ENCODE results near the gene MYO18B.

The MYO18B gene

GRCh38 chr22:25908212-25908611 is 166.2 kb downstream of the MYO18B start:
- Histone ChIP-seq H3K27me3 (ENCODE audit: control insufficient read depth, insufficient read depth, low read length) (peaks cover 5% of the 10 kb centered on the region; the same call in 1 of the 2 replicates), H3K27ac (ENCODE audit: low read depth, low read length) (no peak overlapping the region), H3K4me1 (ENCODE audit: control insufficient read depth, insufficient read depth, low read length) (peaks cover 9% of the 10 kb centered on the region; the same call in 1 of the 2 replicates), H3K9ac (ENCODE audit: low read depth, low read length) (no peak overlapping the region), H3K4me3 (ENCODE audit: low read depth, low read length) (no peak overlapping the region), H3K36me3 (ENCODE audit: control insufficient read depth, insufficient read depth, low read length) (no peaks in the 10 kb centered on the region), H3K9me3 (ENCODE audit: control insufficient read depth, insufficient read depth, low read length) (peaks cover 5% of the 10 kb centered on the region; the same call in 1 of the 2 replicates)

- Histone ChIP-seq H3K9ac (ENCODE audit: low read depth, low read length) (no peak overlapping the region), H3K36me3 (ENCODE audit: control insufficient read depth, insufficient read depth, low read length) (no peaks in the 10 kb centered on the region), H3K4me3 (ENCODE audit: low read depth, low read length) (no peak overlapping the region), H3K27ac (ENCODE audit: low read depth, low read length) (no peak overlapping the region), H3K27me3 (ENCODE audit: control insufficient read depth, insufficient read depth, low read length) (peaks cover 5% of the 10 kb centered on the region; the same call in 1 of the 2 replicates), H3K4me1 (ENCODE audit: control insufficient read depth, insufficient read depth, low read length) (peaks cover 9% of the 10 kb centered on the region; the same call in 1 of the 2 replicates), H3K9me3 (ENCODE audit: control insufficient read depth, insufficient read depth, low read length) (peaks cover 5% of the 10 kb centered on the region; the same call in 1 of the 2 replicates)
Measured at GRCh38 chr22:25908755-25909154, 166.8 kb downstream of the MYO18B start.

DNA sequence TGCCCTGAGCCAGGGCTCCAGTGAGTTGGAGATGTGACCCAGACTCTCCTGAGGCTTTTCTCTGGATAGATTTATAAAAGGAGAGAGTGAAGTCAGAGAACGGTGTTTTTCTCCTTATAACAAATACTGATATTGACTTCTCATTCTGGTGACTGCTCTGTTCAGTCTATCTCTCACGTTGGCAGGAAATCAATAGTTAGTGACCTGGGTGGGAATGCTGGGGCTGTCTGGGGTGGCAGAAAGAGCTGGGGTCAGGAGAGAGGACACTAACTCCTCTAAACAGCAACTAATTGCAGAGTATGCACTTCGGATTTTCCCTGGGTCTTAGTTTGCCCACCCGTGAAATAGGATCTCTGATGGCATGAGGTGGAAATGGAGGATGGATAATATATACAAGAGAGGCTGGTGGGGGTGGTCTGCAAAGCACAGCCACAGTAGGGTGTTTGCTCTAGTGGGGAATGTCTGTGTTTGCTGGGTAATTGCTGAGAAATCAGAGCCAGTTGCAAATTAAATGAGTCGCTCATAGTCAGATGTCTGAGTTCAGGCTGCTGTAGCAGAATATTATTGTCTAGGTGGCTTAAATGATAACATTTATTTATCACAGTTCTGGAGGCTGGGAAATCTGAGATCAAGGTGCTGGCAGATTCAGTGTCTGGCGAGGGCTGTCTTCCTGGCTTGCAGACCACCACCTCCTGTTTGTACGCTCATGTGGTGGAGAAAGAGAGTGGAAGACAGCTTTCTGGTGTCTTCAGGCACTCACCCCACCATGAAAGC is 167.8 kb downstream of the MYO18B start:
- Histone ChIP-seq H3K36me3 (ENCODE audit: control insufficient read depth, insufficient read depth, low read length) (no peaks in the 10 kb centered on the region), H3K9me3 (ENCODE audit: control insufficient read depth, insufficient read depth, low read length) (peaks cover 5% of the 10 kb centered on the region; the same call in 1 of the 2 replicates), H3K9ac (ENCODE audit: low read depth, low read length) (no peak overlapping the region), H3K4me1 (ENCODE audit: control insufficient read depth, insufficient read depth, low read length) (peaks cover 9% of the 10 kb centered on the region; the same call in 1 of the 2 replicates), H3K27me3 (ENCODE audit: control insufficient read depth, insufficient read depth, low read length) (peaks cover 5% of the 10 kb centered on the region; the same call in 1 of the 2 replicates), H3K4me3 (ENCODE audit: low read depth, low read length) (no peak overlapping the region), H3K27ac (ENCODE audit: low read depth, low read length) (no peak overlapping the region)

DNA sequence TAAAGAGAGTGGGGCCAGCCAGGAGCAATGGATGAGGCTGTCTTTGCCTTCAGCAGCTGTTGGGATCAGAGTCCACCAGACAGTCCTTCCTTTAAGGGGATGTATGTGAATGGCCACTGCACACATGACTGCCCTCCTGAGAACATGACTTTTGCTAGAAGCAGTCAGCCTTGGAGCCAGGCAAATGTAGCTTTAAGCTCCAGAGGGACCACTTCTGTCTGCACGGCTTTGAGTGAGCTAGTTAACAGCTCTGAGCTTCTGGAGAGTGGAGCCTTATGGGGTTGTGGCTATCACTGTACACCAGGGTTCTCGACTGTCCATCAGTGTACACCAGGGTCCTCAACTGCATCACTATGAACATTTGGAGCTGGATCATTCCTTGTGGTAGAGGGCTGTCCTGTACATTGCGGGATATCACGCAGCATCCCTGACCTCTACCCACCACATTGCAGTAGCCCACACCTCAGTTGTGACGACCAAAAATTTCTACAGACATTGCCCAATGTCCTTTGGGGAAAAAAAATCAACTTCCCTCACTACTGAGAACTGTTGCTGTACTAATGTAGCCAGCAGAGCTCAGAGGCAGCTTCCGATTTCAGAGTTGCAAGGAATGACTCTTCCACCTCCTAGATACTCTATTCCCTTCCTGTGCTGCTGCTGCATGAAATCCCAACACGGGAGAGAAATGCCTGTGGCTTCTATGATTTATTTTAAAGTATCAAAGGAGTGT is 169.4 kb downstream of the MYO18B start:
- H3K4me1 ChIP-seq (ENCODE audit: control insufficient read depth, insufficient read depth, low read length), result peaks cover 9% of the 10 kb centered on the region; the same call in 1 of the 2 replicates
- H3K4me3 ChIP-seq (ENCODE audit: low read depth, low read length), result no peak overlapping the region
- no peak overlapping the region for H3K27ac ChIP-seq (ENCODE audit: low read depth, low read length)
- H3K9ac ChIP-seq (ENCODE audit: low read depth, low read length), result no peak overlapping the region
- peaks cover 5% of the 10 kb centered on the region; the same call in 1 of the 2 replicates for H3K27me3 ChIP-seq (ENCODE audit: control insufficient read depth, insufficient read depth, low read length)
- H3K9me3 ChIP-seq (ENCODE audit: control insufficient read depth, insufficient read depth, low read length), result peaks cover 5% of the 10 kb centered on the region; the same call in 1 of the 2 replicates
- H3K36me3 ChIP-seq (ENCODE audit: control insufficient read depth, insufficient read depth, low read length), result no peaks in the 10 kb centered on the region

DNA sequence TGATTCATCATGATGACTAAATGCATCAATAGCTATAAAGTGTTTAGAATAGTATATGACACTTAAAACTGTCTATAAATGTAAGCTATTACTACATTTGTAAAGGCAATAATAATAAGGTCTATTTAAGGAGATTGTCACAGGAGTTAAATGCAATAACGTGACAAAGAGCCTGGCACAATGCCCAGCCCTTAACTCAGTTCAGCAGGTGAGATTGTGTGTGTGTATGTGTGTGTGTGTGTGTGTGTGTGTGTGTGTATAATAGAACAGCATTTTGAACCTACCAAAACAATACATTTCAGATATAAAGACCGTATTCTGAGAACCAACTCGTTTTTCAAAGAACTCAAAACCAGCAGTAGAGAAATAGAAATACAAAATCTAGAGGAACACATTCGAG is 177.5 kb downstream of the MYO18B start:
- H3K4me1 ChIP-seq (ENCODE audit: control insufficient read depth, insufficient read depth, low read length), result peaks cover 34% of the 10 kb centered on the region
- no peaks in the 10 kb centered on the region; the same call in 1 of the 2 replicates for H3K27me3 ChIP-seq (ENCODE audit: control insufficient read depth, insufficient read depth, low read length)
- H3K9me3 ChIP-seq (ENCODE audit: control insufficient read depth, insufficient read depth, low read length), result no peaks in the 10 kb centered on the region
- no peak overlapping the region for H3K9ac ChIP-seq (ENCODE audit: low read depth, low read length)
- H3K27ac ChIP-seq (ENCODE audit: low read depth, low read length), result no peak overlapping the region
- no peak overlapping the region for H3K4me3 ChIP-seq (ENCODE audit: low read depth, low read length)
- H3K36me3 ChIP-seq (ENCODE audit: control insufficient read depth, insufficient read depth, low read length), result no peaks in the 10 kb centered on the region

DNA sequence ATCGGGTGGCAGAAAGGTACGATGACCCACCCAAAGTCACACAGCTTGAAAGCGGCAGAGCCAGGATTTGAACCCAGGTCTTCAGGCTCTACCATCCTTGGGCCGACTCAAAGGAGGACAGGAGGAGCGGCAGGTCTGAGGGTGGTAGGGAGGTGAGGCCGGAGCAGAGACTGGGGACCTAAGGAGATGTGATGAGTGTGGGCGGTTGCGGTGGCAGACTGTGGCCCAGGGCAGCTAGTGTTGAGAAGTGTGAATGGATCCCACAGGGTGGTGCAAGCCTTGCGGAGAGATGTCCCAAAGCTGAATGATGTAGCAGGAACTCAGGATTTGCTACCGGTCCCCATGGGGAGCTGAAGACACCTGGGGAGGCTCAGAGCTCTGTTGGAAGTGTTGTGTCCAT is 180.2 kb downstream of the MYO18B start:
- peaks cover 43% of the 10 kb centered on the region for H3K4me1 ChIP-seq (ENCODE audit: control insufficient read depth, insufficient read depth, low read length)
- H3K36me3 ChIP-seq (ENCODE audit: control insufficient read depth, insufficient read depth, low read length), result no peaks in the 10 kb centered on the region
- H3K9me3 ChIP-seq (ENCODE audit: control insufficient read depth, insufficient read depth, low read length), result no peaks in the 10 kb centered on the region
- no peak overlapping the region for H3K4me3 ChIP-seq (ENCODE audit: low read depth, low read length)
- H3K27ac ChIP-seq (ENCODE audit: low read depth, low read length), result no peak overlapping the region
- H3K9ac ChIP-seq (ENCODE audit: low read depth, low read length), result no peak overlapping the region
- no peaks in the 10 kb centered on the region; the same call in 1 of the 2 replicates for H3K27me3 ChIP-seq (ENCODE audit: control insufficient read depth, insufficient read depth, low read length)

DNA sequence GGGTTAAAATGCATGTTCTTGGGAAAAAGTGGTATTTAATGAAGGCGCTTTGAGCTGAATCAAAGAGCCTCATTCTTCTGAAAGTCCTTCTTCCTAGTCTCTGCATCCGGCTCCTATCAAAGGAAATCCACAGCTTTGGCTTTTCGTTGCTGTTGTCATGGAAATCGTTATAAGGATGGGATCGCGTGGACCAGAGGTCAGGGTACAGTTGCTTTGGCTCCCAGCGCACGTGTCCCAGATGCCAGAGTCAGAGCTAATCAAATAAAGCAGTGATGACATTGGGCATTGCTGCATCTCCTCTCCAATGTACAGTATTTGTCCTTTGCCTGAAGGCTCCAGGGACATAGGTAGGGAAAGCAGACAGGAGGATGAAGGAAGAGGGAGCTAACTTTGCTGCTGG is 181.9 kb downstream of the MYO18B start:
- no peaks in the 10 kb centered on the region for H3K9me3 ChIP-seq (ENCODE audit: control insufficient read depth, insufficient read depth, low read length)
- H3K36me3 ChIP-seq (ENCODE audit: control insufficient read depth, insufficient read depth, low read length), result no peaks in the 10 kb centered on the region
- H3K4me3 ChIP-seq (ENCODE audit: low read depth, low read length), result no peak overlapping the region
- no peaks in the 10 kb centered on the region; the same call in 1 of the 2 replicates for H3K27me3 ChIP-seq (ENCODE audit: control insufficient read depth, insufficient read depth, low read length)
- H3K4me1 ChIP-seq (ENCODE audit: control insufficient read depth, insufficient read depth, low read length), result peaks cover 55% of the 10 kb centered on the region
- peak overlapping the region; percentile 10 for H3K27ac ChIP-seq (ENCODE audit: low read depth, low read length)
- H3K9ac ChIP-seq (ENCODE audit: low read depth, low read length), result no peak overlapping the region

GRCh38 chr22:25928038-25928437 is 186.1 kb downstream of the MYO18B start:
- H3K36me3 ChIP-seq (ENCODE audit: control insufficient read depth, insufficient read depth, low read length), result no peaks in the 10 kb centered on the region
- peak overlapping the region; percentile 90 for H3K27ac ChIP-seq (ENCODE audit: low read depth, low read length)
- H3K4me3 ChIP-seq (ENCODE audit: low read depth, low read length), result no peak overlapping the region; the same call in 1 of the 2 replicates
- H3K4me1 ChIP-seq (ENCODE audit: control insufficient read depth, insufficient read depth, low read length), result peaks cover 53% of the 10 kb centered on the region
- peak overlapping the region; percentile 36; the same call in 1 of the 2 replicates for H3K9ac ChIP-seq (ENCODE audit: low read depth, low read length)
- no peaks in the 10 kb centered on the region for H3K27me3 ChIP-seq (ENCODE audit: control insufficient read depth, insufficient read depth, low read length)
- H3K9me3 ChIP-seq (ENCODE audit: control insufficient read depth, insufficient read depth, low read length), result no peaks in the 10 kb centered on the region

GRCh38 chr22:25929321-25929878 is 187.4 kb downstream of the MYO18B start:
- no peaks in the 10 kb centered on the region for H3K9me3 ChIP-seq (ENCODE audit: control insufficient read depth, insufficient read depth, low read length)
- no peak overlapping the region for H3K9ac ChIP-seq (ENCODE audit: low read depth, low read length)
- no peak overlapping the region for H3K27ac ChIP-seq (ENCODE audit: low read depth, low read length)
- no peak overlapping the region for H3K4me3 ChIP-seq (ENCODE audit: low read depth, low read length)
- H3K36me3 ChIP-seq (ENCODE audit: control insufficient read depth, insufficient read depth, low read length), result no peaks in the 10 kb centered on the region
- peaks cover 53% of the 10 kb centered on the region for H3K4me1 ChIP-seq (ENCODE audit: control insufficient read depth, insufficient read depth, low read length)
- H3K27me3 ChIP-seq (ENCODE audit: control insufficient read depth, insufficient read depth, low read length), result no peaks in the 10 kb centered on the region

DNA sequence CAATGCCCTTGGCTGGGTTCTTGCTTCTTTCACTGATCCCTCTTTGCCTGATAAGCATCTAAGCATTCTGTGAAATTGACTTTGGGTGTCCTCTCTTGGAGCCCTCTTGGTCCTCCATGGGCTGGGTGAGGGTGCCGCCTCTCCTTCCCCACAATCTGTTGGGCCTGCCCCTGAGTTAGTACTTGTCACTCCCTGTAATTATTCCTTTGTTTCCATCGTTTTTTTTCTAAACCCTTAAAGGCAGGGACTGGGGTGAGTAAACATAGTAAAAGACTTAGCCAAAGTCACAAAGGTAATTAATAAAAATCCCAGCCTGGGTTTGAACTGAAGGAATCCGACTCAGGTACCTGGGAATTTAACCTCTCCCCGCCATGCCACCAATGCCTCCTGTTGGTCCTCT is 188.1 kb downstream of the MYO18B start:
- Histone ChIP-seq H3K9ac (ENCODE audit: low read depth, low read length) (no peak overlapping the region; the same call in 1 of the 2 replicates), H3K4me3 (ENCODE audit: low read depth, low read length) (no peak overlapping the region), H3K36me3 (ENCODE audit: control insufficient read depth, insufficient read depth, low read length) (no peaks in the 10 kb centered on the region), H3K27me3 (ENCODE audit: control insufficient read depth, insufficient read depth, low read length) (no peaks in the 10 kb centered on the region), H3K4me1 (ENCODE audit: control insufficient read depth, insufficient read depth, low read length) (peaks cover 53% of the 10 kb centered on the region), H3K9me3 (ENCODE audit: control insufficient read depth, insufficient read depth, low read length) (no peaks in the 10 kb centered on the region), H3K27ac (ENCODE audit: low read depth, low read length) (no peak overlapping the region)

Measured in HUES48 (cell line).